ENCODE data around the gene PCDHGB4.
"Not testable (repeated sequence)": the region's sequence is repeated elsewhere in the genome, so short reads cannot be mapped to it uniquely, and the experiment has no call there.

PCDHGB4 gene

GRCh38 chr5:141371572-141372475, 15.7 kb upstream of the PCDHGB4 start:
- peaks cover 61% of the 10 kb centered on the region for H3K9me3 ChIP-seq (ENCODE audit: control insufficient read depth, low read length)
- peaks cover 11% of the 10 kb centered on the region for H3K27me3 ChIP-seq (replicated peaks; ENCODE audit: control insufficient read depth, insufficient read depth, low read length)
- peaks cover 4% of the 10 kb centered on the region for H3K4me1 ChIP-seq (ENCODE audit: control insufficient read depth, insufficient read depth, low read length)
- no peaks in the 10 kb centered on the region for H3K36me3 ChIP-seq (ENCODE audit: control insufficient read depth, insufficient read depth, low read length, severe bottlenecking)
- H3K4me3 ChIP-seq (ENCODE audit: low read length) = peak overlapping the region; percentile 16
- no peak overlapping the region for H3K9ac ChIP-seq (ENCODE audit: low read length)
- no peak for DNase-seq (ENCODE audit: low read depth)

DNA sequence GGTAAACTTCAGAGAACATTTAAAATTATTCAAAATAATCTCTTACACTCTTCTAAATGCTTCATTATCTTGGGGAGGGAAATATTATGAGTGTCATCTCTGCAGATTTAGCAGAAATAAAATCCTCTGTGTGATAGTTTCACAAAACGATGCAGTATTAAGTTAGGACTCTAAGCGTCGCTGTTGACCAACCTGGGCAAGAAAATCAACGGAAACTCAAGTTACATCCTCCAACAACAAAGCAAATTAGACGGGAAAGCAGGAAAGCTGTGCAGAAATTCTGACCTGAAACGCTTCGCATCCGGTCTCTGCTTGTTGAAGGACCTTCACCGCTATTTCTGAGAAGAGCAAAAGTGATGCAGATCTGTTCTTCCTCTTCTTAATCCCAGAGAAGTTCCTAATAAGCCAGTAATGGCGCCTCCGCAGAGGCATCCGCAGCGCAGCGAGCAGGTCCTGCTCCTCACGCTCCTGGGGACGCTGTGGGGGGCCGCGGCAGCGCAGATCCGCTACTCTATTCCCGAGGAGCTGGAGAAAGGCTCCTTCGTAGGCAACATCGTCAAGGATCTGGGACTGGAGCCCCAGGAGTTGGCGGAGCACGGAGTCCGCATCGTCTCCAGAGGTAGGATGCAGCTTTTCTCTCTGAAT, 13.7 kb upstream of the PCDHGB4 start, which contains the start of gene PCDHGA6:
TSS of gene PCDHGA6 (plus strand) at position 219 of the 645 bp plus-strand sequence. CDS start at position 412, 193 bp downstream.
- DNase-seq (ENCODE audit: low read depth) = peak; percentile 62
- Histone ChIP-seq H3K9me3 (ENCODE audit: control insufficient read depth, low read length) (peaks cover 57% of the 10 kb centered on the region), H3K27me3 (replicated peaks; ENCODE audit: control insufficient read depth, insufficient read depth, low read length) (peaks cover 11% of the 10 kb centered on the region), H3K36me3 (ENCODE audit: control insufficient read depth, insufficient read depth, low read length, severe bottlenecking) (no peaks in the 10 kb centered on the region), H3K4me1 (ENCODE audit: control insufficient read depth, insufficient read depth, low read length) (peaks cover 4% of the 10 kb centered on the region), H3K9ac (ENCODE audit: low read length) (peak within 1 kb of the TSS; percentile 30), H3K4me3 (ENCODE audit: low read length) (peak within 1 kb of the TSS; percentile 76)

- Histone ChIP-seq H3K36me3 (ENCODE audit: control insufficient read depth, insufficient read depth, low read length, severe bottlenecking) (no peaks in the 10 kb centered on the region), H3K9me3 (ENCODE audit: control insufficient read depth, low read length) (peaks cover 59% of the 10 kb centered on the region), H3K9ac (ENCODE audit: low read length) (no peak overlapping the region), H3K27me3 (replicated peaks; ENCODE audit: control insufficient read depth, insufficient read depth, low read length) (peaks cover 11% of the 10 kb centered on the region), H3K4me3 (ENCODE audit: low read length) (peak overlapping the region; percentile 76), H3K4me1 (ENCODE audit: control insufficient read depth, insufficient read depth, low read length) (peaks cover 4% of the 10 kb centered on the region)
- no peak for DNase-seq (ENCODE audit: low read depth)
Measured at GRCh38 chr5:141374627-141375026, 12.9 kb upstream of the PCDHGB4 start.

DNA sequence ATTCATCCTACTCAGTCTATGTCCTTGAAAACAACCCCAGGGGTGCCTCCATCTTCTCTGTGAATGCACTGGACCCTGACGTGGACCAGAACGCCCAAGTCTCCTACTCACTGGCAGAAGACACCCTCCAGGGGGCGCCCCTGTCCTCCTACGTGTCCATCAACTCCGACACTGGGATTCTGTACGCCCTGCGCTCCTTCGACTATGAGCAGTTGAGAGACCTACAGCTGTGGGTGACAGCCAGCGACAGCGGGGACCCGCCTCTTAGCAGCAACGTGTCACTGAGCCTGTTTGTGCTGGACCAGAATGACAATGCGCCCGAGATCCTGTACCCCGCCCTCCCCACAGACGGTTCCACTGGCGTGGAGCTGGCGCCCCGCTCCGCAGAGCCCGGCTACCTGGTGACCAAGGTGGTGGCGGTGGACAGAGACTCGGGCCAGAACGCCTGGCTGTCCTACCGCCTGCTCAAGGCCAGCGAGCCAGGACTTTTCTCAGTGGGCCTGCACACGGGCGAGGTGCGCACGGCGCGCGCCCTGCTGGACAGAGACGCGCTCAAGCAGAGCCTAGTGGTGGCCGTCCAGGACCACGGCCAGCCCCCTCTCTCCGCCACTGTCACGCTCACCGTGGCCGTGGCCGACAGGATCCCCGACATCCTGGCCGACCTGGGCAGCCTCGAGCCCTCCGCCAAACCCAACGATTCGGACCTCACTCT, 11.9 kb upstream of the PCDHGB4 start:
- DNase-seq (ENCODE audit: low read depth); H3K9ac ChIP-seq (ENCODE audit: low read length); H3K4me1 ChIP-seq (ENCODE audit: control insufficient read depth, insufficient read depth, low read length); H3K4me3 ChIP-seq (ENCODE audit: low read length); H3K36me3 ChIP-seq (ENCODE audit: control insufficient read depth, insufficient read depth, low read length, severe bottlenecking): not testable (repeated sequence)
- Histone ChIP-seq H3K27me3 (replicated peaks; ENCODE audit: control insufficient read depth, insufficient read depth, low read length) (peaks cover 11% of the 10 kb centered on the region), H3K9me3 (ENCODE audit: control insufficient read depth, low read length) (peaks cover 56% of the 10 kb centered on the region)

DNA sequence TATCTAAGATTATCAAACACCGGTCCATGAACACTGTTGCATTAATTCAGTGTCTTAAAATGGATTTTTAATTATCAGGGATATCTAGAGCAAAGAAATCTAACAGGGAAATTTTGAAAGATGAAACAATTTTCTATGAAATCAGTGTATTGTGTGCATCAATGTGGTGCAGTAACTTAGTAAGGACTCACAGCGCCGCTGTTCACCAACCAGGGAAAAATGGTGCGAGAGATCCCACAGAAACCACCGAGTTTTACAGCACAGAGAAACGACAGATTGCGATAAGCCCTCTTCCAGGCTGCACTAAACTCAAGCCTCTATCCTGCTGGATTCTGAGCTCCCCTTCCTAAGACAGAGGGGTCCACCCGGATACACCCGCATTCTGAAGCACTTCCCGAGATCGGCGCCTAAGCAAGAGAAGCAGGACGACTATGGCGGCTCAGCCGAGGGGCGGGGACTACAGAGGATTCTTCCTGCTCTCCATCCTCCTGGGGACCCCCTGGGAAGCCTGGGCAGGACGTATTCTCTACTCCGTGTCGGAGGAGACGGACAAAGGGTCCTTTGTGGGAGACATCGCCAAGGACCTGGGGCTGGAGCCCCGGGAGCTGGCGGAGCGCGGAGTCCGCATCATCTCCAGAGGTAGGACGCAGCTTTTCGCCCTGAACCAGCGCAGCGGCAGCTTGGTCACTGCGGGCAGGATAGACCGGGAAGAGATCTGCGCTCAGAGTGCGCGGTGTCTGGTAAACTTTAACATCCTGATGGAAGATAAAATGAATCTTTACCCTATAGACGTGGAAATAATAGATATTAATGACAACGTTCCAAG, 4.8 kb upstream of the PCDHGB4 start, which contains the start of gene PCDHGA7:
TSS of gene PCDHGA7 (plus strand) at position 274 of the 826 bp plus-strand sequence. CDS start at position 432, 158 bp downstream.
- Histone ChIP-seq H3K9me3 (ENCODE audit: control insufficient read depth, low read length) (peaks cover 28% of the 10 kb centered on the region), H3K4me3 (ENCODE audit: low read length) (peak within 1 kb of the TSS; percentile 87), H3K9ac (ENCODE audit: low read length) (peak within 1 kb of the TSS; percentile 84), H3K36me3 (ENCODE audit: control insufficient read depth, insufficient read depth, low read length, severe bottlenecking) (no peaks in the 10 kb centered on the region), H3K27me3 (replicated peaks; ENCODE audit: control insufficient read depth, insufficient read depth, low read length) (no peaks in the 10 kb centered on the region), H3K4me1 (ENCODE audit: control insufficient read depth, insufficient read depth, low read length) (no peaks in the 10 kb centered on the region)
- peak; percentile 61 for DNase-seq (ENCODE audit: low read depth)

DNA sequence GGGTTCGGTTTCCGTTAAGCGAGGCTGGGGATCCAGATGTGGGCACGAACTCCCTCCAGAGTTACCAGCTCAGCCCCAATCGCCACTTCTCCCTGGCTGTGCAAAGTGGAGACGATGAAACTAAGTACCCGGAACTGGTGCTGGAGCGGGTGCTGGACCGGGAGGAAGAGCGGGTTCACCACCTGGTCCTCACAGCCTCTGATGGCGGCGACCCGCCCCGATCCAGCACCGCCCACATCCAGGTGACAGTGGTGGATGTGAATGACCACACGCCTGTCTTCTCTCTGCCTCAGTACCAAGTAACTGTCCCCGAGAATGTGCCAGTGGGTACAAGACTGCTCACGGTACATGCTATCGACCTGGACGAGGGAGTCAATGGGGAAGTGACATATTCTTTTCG, 4.2 kb upstream of the PCDHGB4 start:
- Histone ChIP-seq H3K27me3 (replicated peaks; ENCODE audit: control insufficient read depth, insufficient read depth, low read length) (no peaks in the 10 kb centered on the region), H3K9me3 (ENCODE audit: control insufficient read depth, low read length) (peaks cover 31% of the 10 kb centered on the region), H3K9ac (ENCODE audit: low read length) (no peak overlapping the region), H3K4me3 (ENCODE audit: low read length) (peak overlapping the region; percentile 87), H3K36me3 (ENCODE audit: control insufficient read depth, insufficient read depth, low read length, severe bottlenecking) (no peaks in the 10 kb centered on the region), H3K4me1 (ENCODE audit: control insufficient read depth, insufficient read depth, low read length) (no peaks in the 10 kb centered on the region)
- DNase-seq (ENCODE audit: low read depth) = no peak

- H3K36me3 ChIP-seq (ENCODE audit: control insufficient read depth, insufficient read depth, low read length, severe bottlenecking) = no peaks in the 10 kb centered on the region
- no peak for DNase-seq (ENCODE audit: low read depth)
Measured at GRCh38 chr5:141384471-141385267, 2.8 kb upstream of the PCDHGB4 start.

DNA sequence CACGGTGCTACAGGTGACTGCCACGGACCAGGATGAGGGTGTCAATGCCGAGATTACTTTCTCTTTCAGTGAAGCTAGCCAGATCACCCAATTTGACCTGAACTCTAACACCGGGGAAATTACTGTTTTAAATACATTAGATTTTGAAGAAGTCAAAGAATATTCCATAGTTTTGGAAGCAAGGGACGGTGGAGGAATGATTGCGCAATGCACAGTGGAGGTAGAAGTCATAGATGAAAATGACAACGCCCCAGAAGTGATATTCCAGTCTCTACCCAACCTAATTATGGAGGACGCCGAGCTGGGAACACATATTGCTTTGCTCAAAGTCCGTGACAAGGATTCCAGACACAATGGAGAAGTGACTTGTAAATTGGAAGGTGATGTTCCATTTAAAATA, 1.2 kb downstream of the PCDHGB4 start:
- Histone ChIP-seq H3K9ac (ENCODE audit: low read length) (no peak overlapping the region), H3K4me3 (ENCODE audit: low read length) (peak overlapping the region; percentile 55), H3K36me3 (ENCODE audit: control insufficient read depth, insufficient read depth, low read length, severe bottlenecking) (no peaks in the 10 kb centered on the region), H3K4me1 (ENCODE audit: control insufficient read depth, insufficient read depth, low read length) (no peaks in the 10 kb centered on the region), H3K27me3 (replicated peaks; ENCODE audit: control insufficient read depth, insufficient read depth, low read length) (no peaks in the 10 kb centered on the region), H3K9me3 (ENCODE audit: control insufficient read depth, low read length) (peaks cover 63% of the 10 kb centered on the region)
- DNase-seq (ENCODE audit: low read depth) = no peak

More at GRCh38 chr5:141384471-141385267, 2.8 kb upstream of the PCDHGB4 start:
- no peaks in the 10 kb centered on the region for H3K4me1 ChIP-seq (ENCODE audit: control insufficient read depth, insufficient read depth, low read length)
- H3K4me3 ChIP-seq (ENCODE audit: low read length) = no peak overlapping the region
- no peak overlapping the region for H3K9ac ChIP-seq (ENCODE audit: low read length)
- peaks cover 39% of the 10 kb centered on the region for H3K9me3 ChIP-seq (ENCODE audit: control insufficient read depth, low read length)
- H3K27me3 ChIP-seq (replicated peaks; ENCODE audit: control insufficient read depth, insufficient read depth, low read length) = no peaks in the 10 kb centered on the region

GRCh38 chr5:141389153-141390042, 1.9 kb downstream of the PCDHGB4 start:
- peaks cover 65% of the 10 kb centered on the region for H3K9me3 ChIP-seq (ENCODE audit: control insufficient read depth, low read length)
- H3K27me3 ChIP-seq (replicated peaks; ENCODE audit: control insufficient read depth, insufficient read depth, low read length) = no peaks in the 10 kb centered on the region
- H3K4me3 ChIP-seq (ENCODE audit: low read length) = peak overlapping the region; percentile 55
- DNase-seq (ENCODE audit: low read depth) = no peak
- no peak overlapping the region for H3K9ac ChIP-seq (ENCODE audit: low read length)
- H3K4me1 ChIP-seq (ENCODE audit: control insufficient read depth, insufficient read depth, low read length) = no peaks in the 10 kb centered on the region
- no peaks in the 10 kb centered on the region for H3K36me3 ChIP-seq (ENCODE audit: control insufficient read depth, insufficient read depth, low read length, severe bottlenecking)
